Stimulated activated CD4-positive, alpha-beta T cell treated with anti-CD3 and anti-CD28 coated beads, Interleukin-2, amount 100 ng/mL, for 4 hours (primary cell): ENCODE data around the gene SNX30.
"Not testable (repeated sequence)": the region's sequence is repeated elsewhere in the genome, so short reads cannot be mapped to it uniquely, and the experiment has no call there.

Source experiments
- DNase-seq: peaks from one replicate; pipeline ENCODE4 v3.0.0-alpha.2; 2020; ENCODE audit warnings: low read depth

Gene SNX30, protein sequence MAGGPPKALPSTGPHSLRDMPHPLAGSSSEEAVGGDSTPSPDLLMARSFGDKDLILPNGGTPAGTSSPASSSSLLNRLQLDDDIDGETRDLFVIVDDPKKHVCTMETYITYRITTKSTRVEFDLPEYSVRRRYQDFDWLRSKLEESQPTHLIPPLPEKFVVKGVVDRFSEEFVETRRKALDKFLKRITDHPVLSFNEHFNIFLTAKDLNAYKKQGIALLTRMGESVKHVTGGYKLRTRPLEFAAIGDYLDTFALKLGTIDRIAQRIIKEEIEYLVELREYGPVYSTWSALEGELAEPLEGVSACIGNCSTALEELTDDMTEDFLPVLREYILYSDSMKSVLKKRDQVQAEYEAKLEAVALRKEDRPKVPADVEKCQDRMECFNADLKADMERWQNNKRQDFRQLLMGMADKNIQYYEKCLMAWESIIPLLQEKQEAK

DNA sequence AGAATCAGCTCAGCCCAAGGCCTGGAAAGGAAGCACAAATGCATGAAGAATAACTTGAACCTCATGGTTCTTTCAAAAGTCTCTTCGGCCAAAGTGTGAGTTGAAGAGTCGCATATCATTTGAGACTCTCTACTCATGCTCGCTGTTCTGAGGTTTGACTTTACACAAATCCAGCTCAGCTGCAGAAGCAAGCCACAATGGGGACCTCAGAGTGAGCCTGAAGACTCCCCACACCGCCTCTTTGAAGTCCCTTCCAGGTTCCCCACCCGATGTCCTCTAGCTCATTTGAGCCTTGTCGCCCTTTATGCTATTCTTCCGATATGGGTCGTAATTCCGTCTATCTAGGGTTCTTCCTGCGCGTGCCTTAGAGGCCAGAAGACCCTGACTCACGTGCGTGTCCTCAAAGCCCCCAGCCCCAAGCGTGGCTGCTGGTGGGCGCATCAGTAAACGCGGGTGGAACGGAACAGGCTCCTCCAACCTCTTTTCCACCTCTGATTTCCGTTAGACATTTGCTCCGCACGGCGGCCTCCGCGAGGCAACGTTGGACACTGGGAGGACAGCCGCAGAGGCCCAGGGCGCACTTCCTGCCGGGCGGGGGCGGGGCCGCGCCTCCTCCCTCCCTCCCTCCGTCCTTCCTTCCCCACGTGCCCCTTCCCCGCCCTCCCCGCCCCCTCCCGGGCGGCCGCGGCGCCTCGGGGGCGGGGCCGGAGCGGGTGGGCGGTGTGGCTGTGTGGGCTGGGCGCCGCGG lies at the start of gene SNX30:
SNX30 (plus strand) TSS at position 745 of the 748 bp plus-strand sequence. CDS start 242 bp downstream, outside the sequence.
- peak; percentile 59 for DNase-seq

DNA sequence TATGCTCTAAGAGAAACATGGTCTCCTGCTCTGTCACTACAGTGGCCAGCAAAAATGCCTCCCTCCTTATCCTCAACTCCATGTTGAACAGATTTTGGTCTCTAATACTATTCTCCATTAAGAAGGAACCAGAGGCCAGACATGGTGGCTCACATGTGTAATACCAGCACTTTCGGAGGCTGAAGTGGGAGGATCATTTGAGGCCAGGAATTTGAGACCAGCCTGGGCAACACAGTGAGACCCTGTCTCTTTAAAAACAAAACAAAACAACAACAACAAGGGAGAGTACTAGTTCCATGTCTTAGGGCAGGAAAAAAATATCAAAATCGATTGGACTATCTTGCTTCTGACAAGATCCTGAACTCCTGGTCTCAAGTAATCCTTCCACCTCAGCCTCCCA lies 47.3 kb upstream of the SNX30 start:
- DNase-seq: no peak

DNA sequence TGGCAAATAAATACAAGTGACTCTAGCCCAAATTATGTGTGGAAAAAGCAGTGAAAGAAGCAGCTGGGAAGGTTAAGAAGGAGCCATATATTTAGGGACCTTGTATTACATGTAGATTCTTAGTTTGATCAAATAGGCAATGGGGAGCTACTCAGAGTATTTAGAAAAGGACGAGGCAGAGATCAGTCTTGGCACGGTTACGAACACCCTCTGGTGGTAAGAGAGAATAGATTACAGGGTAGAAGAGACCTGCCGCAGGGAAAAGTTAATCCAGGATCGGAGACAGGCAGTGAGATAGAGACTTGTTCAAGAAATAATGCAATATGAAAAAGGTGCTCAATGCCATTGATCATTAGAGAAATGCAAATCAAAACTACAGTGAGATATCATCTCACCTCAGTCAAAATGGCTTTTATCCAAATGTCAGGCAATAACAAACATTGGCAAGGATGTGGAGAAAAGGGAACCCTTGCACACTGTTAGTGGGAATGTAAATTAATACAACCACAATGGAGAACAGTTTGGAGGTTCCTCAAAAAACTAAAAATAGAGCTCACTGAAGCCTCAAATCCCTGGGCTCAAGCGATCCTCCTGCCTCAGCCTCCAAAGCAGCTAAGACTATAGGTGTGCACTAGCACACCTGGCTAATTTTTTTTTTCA lies 44.7 kb upstream of the SNX30 start:
- no peak for DNase-seq

DNA sequence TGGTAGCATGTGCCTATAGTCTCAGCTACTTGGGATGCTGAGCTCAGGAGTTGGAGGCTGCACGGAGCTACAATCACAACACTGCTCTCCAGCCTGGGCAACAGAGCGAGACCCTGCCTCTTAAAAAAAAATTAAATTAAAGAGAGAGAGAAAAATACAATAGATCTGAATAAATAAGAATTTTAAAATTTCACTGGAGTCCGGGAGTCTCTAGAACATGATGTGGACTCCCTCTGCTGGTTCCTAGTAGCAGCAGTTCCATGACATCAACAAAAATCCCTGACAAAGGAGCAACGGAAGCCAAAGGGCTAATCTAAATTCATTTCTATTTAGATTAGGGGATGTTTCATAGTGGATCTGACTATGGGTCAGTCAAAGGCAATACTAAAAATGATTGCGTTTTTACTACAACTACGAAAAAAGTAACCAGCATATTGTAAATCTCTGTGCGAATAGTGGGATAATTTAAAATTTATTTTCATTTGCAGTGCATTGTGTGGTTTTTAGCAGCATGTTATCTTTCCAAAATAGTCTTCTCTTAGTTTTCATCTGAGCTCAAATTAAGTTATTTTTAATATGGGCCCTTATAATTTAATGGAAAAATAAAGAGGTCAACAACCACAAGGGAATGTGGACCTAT lies 39.4 kb upstream of the SNX30 start:
- no peak for DNase-seq

DNA sequence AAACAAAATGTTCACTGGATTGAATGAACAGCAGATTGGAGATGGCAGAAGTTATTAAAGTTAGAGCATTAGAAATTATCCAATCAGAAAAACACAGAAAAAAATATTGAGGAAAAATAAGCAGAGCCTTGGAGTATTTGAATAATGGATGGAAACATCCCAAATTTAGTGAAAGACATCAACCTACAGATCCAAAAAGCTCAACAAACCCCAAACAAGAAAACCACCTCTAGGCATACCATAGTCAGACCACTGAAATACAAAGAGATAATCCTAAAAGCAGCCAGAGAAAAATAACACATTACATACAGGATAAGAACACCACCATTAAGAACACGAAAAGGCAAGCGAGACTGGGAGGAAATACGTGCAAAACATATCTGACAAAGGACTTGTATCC lies 37.9 kb upstream of the SNX30 start:
- DNase-seq: no peak

DNA sequence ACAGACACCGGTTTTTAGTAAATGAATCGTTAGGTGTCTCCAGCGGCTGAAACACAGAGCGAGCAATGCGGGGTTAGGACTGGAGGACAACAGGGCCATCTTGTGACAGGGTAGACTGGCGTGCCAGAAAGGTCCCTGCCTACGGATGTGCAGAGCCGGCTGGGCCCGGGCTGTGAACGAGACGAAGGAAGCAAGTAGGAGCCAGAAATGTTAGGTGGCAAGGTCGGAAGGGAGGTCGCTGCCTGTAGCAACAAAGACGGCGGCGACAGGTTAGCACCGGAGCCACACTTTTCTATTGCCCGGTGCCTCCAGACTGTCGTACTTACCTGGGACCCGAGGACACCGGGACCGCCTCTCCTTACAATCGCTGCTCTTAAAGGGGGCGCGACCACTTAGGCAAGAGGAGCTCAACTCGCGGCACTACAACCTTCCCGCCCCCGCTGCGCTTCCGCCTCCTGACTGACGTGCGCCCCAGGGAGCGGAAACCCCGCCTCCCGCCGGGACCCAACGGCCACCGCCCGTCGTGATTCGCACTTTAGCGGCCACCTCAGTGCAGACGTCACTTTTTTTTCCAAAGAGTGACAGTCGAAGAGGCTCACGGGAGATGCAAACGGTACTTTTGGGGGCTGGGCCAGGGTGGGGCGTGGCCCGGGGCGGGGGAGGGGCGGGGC lies 32.8 kb upstream of the SNX30 start, which contains the start of gene INIP:
INIP (minus strand) TSS at position 457 of the 671 bp plus-strand sequence. CDS start 1,632 bp downstream, outside the sequence.
- peak; percentile 97 for DNase-seq

DNA sequence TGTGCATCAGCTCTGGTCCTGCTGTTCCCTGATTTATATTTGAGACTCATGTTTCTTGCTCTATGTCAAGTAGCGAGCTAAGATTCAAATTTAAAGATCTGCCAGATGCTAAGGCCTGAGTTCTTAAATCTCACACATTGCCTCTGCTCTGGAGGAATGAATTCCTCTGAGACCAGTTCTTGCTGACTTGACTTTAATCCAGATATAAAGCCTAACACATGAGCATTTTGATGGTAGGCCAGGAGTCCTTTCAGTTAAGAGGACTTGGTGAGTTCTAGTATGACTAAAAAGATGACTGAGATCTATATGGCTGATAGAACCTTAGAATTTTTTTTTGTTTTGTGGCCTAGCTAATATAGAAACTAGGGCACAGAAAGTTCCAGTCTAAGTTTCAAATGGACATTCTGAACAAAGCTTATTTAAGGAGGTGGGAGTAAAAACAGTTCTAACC lies 31.3 kb upstream of the SNX30 start:
- DNase-seq: no peak

DNA sequence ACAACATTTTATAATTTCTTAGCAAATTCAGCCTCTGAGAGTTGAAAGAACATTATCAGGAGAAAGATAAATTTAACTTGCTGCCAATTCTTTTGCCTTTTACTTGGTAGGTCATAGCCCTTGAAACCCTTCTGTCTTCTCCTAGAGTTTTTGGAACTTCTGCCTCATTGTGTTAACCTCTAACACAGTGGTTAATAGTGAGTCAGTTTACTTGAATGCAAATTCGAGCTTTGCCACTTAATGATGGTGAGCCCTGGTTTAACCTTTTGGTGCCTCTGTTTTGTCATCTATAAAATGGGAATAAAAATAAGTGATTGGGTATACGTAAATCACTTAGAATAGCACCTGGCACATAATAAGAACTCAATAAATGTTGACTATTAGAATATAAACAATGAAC lies 30.9 kb upstream of the SNX30 start:
- DNase-seq: no peak

DNA sequence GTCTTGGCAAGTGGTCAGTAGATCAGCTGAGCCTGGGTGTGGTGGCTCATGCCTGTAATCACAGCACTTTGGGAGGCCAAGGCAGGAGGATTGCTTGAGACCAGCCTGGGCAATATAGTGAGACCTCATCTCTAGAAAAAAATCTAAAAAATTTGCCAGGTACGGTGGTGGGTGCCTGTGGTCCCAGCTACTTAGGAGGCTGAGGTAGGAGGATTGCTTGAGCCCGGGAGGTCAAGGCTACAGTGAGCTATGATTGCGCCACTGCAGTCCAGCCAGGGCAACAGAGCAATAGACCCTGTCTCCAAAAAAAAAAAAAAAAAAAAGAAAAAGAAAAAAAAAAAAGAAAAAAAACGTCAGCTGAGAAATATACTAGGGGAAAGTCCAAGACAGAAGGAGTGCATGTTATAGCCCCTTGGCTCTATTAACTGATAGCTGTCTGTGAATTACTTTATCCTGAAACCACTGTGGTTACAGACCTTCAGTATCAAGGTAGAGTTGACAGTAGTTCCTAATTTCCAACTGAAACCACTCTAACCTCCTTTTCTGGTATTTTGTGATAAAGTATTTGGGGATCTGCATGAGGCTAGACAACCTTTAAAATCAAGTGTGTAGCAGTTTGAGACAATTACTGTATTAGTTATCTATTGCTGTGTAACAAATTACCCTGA lies 30.3 kb upstream of the SNX30 start:
- DNase-seq: no peak

DNA sequence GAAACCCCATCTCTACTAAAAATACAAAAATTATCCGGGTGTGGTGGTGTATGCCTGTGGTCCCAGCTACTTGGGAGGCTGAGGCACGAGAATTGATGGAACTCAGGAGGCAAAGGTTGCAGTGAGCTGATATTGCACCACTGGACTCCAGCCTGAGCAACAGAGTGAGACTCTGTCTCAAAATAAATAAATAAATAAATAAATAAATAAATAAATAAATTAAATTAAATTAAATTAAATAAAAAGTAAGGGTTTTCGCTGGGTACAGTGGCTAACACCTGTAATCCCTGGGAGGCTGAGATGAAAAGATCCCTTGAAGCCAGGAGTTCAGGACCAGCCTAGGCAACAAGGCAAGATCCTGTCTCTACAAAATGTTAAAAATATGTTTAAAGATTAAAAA lies 27.8 kb upstream of the SNX30 start:
- not testable (repeated sequence) for DNase-seq

DNA sequence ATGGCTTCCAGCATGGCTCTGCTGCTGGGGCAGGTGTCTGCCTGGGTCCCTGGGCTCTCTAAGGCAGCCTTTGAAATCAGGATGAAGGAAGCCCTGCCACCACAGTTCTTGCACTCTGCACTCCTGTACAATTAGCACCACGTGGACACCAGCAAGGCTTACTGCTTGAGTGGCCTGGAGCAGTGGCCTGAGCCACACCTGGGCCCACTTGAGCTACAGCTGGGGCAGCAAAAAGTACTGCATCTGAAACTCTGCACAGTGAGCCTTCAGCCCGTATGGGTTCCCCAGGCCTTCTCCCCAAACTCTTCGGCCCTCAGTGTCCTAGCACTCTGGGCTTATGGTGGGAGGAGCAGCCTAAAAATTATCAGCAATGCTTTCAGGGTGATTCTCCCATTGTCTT lies 24.6 kb upstream of the SNX30 start:
- no peak for DNase-seq

DNA sequence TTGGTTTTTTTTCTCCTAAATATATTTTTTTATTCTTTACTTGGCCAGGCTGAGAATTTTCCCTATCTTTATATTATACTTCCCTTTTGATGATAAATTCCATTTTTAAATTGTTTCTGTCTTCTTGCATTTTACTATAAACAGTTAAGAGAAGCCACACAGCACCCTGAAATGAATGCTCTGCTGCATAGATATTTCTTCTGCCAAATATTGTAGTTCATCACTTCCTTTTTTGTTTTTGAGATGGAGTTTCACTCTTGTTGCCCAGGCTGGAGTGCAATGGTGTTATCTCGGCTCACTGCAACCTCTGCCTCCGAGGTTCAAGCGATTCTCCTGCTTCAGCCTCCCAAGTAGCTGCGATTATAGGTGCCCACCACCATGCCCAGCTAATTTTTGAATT lies 24.1 kb upstream of the SNX30 start:
- no peak for DNase-seq

DNA sequence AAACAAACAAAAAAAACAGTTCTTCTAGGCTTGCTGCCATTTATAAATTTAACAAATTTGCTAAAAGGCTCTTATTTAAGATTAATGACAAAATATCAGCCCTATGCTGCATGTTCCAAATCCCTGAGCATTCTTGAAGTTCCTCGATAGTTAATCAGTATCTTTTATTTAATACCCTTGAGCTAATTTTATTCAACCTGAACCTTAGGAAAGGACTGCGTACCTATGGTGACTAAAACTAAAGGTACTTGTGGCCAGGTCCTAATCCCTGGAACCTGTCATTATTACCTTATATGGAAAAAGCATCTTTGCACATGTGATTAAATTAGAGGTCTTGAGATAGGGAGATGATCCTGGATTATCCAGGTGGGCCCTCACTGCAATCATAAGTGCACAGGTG lies 22.2 kb upstream of the SNX30 start:
- DNase-seq: no peak

DNA sequence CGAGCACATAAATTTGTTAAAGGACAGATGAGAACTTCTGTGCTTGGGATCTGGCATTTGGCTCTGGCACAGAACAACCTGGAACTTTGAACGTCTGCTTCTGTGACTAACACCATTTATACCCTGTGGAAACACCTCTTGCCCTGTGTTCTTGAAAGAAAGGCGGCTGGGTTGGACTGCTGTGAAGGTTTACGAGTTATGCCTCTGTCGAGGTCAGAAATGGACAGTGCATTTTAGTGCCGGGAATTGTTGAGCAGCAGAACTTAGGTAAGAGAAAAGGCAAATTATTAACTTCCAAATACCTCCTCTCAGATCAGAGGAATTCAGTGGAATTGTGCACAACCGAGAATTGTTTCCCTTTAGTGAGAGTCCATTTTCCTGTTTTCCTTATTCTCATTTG lies 18.6 kb upstream of the SNX30 start:
- no peak for DNase-seq

DNA sequence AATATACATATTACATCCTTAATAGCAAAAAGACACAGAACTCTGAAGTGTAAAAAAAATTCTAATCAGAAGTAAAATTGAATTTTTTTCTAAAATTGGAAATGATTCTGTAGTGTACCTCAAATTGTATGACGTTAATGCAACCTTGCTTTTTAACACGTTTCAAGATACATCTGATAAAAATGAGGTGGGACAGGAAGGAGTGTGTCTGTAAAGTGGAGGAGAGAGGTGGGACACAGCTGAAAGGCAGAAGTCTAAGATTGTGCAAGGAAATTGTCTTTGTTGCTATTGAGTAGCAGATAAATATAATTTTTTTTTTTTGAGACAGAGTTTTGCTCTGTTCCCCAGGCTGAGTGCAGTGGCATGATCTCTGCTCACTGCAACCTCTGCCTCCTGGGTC lies 15.7 kb upstream of the SNX30 start:
- no peak for DNase-seq

DNA sequence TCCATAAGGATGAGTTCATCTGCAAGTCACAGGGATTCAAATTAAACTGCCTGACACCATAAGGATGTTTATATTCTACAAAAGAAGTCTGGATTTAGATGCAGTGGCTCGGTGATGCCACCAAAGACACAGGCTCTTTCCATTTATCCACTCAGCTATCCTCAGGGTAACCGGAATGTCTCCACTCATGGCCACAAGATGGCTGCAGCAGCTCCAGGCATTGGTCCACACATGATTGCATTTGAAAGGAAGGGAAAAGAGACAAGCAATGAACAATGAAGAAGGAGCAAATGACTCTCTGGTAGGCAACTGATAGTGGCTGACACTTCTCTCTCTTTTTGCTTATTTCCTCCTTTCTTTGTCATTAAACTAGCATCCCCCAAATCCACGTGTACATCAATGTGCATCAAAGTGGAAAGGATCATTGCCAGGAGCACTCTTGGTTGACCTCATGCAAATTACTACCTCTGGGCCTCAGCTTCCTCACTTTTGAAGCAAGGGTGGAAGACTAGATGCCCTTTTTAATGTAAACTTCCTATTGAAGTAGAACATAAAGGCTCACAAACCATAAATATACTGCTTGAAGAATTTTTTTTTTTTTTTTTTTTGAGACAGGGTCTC lies 7.2 kb upstream of the SNX30 start:
- no peak for DNase-seq

DNA sequence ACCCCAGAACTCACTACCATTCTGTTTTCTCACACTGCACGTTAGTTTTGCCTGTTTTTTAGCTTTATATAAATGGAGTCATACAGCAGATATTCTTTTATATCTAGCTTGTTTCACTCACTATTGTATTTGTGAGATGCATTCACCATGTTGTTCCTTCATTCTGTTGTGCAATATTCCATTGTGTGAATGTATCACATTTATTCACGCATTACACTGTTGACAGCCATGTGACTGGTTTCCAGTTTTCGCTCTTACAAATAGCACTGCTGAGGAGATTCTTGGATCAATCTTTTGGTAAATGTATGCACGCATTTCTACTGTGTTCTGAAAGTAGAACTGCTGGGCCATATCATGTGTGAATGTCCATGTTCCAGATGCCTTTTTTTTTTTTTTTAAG lies 6.4 kb upstream of the SNX30 start:
- no peak for DNase-seq

DNA sequence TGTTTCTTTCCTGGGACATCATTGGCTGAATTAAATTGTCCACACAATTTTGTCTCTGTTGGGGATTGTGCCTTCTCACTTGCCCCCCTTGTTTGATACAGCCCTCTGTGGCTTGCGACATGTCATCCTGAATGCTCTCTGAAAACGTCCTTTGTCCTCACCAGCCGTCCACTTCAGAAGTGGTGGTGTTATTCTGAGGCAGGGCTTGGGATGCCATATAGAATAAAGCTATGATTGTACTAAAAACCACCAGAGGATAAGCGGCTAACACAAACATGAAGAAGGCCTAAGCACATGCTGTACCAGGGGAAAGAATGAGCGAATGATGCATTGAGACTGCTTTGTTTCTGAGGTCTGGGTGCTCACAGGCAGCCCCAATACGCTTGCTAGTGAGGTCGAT lies 3.5 kb upstream of the SNX30 start:
- no peak for DNase-seq

DNA sequence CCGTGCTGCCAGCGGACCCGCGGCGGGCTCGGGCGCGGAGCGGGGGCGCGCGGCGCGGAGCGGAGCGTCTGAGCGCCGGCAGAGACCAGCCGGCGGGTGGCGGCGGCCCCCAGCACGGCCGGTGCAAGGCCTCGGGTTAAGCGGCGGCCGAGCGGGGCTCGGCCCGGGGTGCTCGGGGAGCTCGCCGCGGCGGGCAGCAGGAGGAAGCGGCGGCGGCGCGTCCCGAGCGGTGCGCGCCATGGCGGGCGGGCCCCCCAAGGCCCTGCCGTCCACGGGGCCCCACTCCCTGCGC lies 150 bp downstream of the SNX30 start:
- no peak for DNase-seq

DNA sequence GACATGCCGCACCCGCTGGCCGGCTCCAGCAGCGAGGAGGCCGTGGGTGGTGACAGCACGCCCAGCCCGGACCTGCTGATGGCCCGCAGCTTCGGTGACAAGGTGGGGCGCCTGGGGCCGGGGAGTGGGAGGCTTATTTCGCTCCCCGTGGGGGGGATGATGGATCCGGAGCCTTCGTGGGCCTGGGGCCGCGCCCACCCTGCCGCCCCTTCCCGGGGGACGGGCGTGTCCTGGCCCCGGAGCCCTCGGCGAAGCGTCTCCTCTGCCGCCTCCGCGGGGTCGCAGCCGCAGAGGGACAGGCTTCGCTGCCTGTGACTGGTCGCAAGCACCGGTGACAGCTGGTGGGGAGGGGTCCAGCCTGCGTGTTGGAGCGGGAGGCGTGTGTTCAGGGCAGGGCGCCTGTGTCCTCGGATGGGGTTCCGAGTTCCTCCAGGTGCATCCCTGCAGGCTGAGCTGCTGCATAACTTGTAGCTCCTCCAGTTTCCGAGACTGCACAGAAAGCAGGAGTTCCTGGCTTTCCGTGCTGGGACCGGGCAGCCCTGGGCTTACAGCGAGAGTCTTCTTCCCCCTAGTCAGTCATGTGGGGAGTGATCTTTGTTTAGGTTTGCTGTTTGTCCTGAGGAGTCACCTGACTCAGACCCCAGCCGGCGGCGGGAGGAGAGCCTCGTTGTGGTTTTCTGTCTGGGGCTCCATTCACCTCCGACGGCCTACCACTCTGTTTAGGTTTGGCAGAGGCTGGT lies 666 bp downstream of the SNX30 start:
- DNase-seq: no peak
